Thoracic aorta (tissue), 2 donors: Measurements from ENCODE around the gene TRERF1. TPM values are rescaled to one million over a fixed set of nuclear protein-coding genes. Genes with fewer than 3 reads are reported as not detected.

ENCODE experiments used
- ATAC-seq: fragments of 150-250 bp; one replicate; pipeline ENCODE4 v1.8.0; 2017; ENCODE audit warnings: low read depth; ENCODE audit not compliant: insufficient number of reproducible peaks, low FRiP score
- DNase-seq: peaks from one replicate; pipeline ENCODE4 v3.0.0-alpha.2; 2020; ENCODE audit warnings: low spot score
- H3K27ac ChIP-seq, 2 donors: fragments of 200-600 bp; sonication (generic); 1 replicate in 1 of 2; 2 replicates in 1 of 2; pipeline ENCODE4 v1.5.1; 2016; ENCODE audit warnings: mild to moderate bottlenecking in 2 of 2, moderate library complexity in 2 of 2
- H3K27me3 ChIP-seq: fragments of 200-600 bp; sonication (generic); replicated peaks from 2 replicates; pipeline ENCODE4 v1.6.0; 2016; ENCODE audit warnings: mild to moderate bottlenecking; ENCODE audit not compliant: insufficient read depth
- H3K36me3 ChIP-seq: fragments of 200-600 bp; sonication (generic); one replicate; pipeline ENCODE4 v1.5.1; 2016
- H3K4me1 ChIP-seq, 2 donors: fragments of 200-600 bp; sonication (generic); 1 replicate in 1 of 2; 2 replicates in 1 of 2; pipeline versions ENCODE4 v1.5.1 to v1.6.0; 2016; ENCODE audit warnings: low read depth in 2 of 2, mild to moderate bottlenecking in 1 of 2; ENCODE audit not compliant: control insufficient read depth in 1 of 2
- H3K4me3 ChIP-seq: fragments of 200-600 bp; sonication (generic); 2 replicates; pipeline ENCODE4 v1.5.1; 2016; ENCODE audit warnings: mild to moderate bottlenecking
- H3K9me3 ChIP-seq: fragments of 200-600 bp; sonication (generic); 2 replicates; pipeline ENCODE4 v1.5.1; 2016
- total RNA-seq, 2 donors: library from RNA; depleted of rRNA; stranded (reverse); fragments of >200 nt; gene quantifications; one replicate each; pipeline versions ENCODE4 v1.1.0 to v1.2.3, GENCODE V29; 2016
- TF ChIP-seq, protein P1 (sequence below): fragments of 200-600 bp; sonication (generic); IDR thresholded peaks from one replicate; pipeline ENCODE4 v1.5.1; 2019; ENCODE audit warnings: antibody characterized with exemption

The TRERF1 gene
- total RNA-seq, 2 donors from 2014 or later: 4.6 to 5.0 TPM

DNA sequence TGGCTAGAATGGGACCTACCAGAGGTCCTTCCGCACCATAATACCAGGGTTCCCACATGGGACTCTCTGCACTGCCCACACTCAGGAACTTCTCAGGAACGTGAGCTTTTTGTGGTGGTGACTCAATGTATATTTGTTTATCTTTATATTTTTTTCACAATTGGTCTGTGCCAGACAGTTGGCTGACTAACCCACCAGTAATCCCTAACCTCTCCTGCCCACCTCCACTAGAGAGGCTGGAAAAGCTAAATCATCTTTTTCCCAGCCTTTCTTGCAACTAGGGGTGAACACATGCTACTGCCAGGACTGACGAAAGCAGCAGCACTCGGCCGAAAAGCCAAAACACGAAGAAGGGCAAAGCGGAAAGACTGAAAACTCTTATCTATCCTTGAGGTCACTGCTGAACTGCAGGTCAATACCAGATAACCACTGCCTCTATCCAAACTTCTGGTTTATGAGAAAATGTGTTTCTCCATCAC, 112.9 kb downstream of the TRERF1 start:
- Histone ChIP-seq H3K4me1 (peaks cover 0 to 18% of the 10 kb centered on the region in 2 donors), H3K4me3 (no peak overlapping the region), H3K27ac (peak overlapping the region in 1 of 2 donors; percentile 0), H3K9me3 (no peaks in the 10 kb centered on the region), H3K27me3 (no peaks in the 10 kb centered on the region), H3K36me3 (no peaks in the 10 kb centered on the region)
- DNase-seq: no peak
- TF ChIP-seq, protein P1, sequence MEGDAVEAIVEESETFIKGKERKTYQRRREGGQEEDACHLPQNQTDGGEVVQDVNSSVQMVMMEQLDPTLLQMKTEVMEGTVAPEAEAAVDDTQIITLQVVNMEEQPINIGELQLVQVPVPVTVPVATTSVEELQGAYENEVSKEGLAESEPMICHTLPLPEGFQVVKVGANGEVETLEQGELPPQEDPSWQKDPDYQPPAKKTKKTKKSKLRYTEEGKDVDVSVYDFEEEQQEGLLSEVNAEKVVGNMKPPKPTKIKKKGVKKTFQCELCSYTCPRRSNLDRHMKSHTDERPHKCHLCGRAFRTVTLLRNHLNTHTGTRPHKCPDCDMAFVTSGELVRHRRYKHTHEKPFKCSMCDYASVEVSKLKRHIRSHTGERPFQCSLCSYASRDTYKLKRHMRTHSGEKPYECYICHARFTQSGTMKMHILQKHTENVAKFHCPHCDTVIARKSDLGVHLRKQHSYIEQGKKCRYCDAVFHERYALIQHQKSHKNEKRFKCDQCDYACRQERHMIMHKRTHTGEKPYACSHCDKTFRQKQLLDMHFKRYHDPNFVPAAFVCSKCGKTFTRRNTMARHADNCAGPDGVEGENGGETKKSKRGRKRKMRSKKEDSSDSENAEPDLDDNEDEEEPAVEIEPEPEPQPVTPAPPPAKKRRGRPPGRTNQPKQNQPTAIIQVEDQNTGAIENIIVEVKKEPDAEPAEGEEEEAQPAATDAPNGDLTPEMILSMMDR: no peak
- peak; percentile 82 for ATAC-seq

DNA sequence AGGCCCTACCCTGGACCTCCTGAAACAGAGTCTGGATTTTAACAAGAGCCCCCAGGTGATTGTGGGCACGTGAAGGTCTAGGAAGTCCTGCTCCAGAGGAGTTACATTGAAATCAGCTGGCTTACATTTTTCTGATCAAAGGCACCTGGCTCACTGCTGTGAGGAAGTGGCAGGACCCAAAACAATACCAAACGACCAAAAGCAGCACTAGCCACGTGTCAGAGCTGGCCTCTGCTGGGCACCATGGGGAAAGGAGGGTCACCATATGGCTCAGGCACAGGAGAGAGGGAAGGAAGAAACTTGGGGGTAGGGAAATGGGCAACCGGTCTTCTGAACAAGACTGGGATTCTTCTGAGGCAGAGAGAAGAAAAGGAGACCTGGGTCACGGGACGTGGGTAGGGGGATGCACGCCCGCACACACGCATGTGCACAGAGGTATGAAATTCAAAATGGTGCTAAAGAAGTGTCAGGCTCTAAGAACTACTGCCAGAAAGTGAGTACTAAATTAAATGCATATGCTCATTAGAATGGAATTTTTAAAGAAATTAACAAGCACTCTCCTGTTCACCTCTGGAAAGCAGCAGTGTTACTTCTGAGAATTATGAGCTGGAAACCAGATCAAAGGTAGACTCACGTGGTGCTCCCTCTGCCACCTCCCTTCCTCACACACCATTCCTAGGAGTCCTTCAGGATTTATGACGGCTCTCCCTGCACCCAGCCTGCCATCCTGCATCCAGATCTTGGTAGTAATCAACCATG, 113.6 kb downstream of the TRERF1 start:
- Histone ChIP-seq H3K27ac (peak overlapping the region in 1 of 2 donors; percentile 0), H3K4me1 (peaks cover 0 to 18% of the 10 kb centered on the region in 2 donors), H3K27me3 (no peaks in the 10 kb centered on the region), H3K4me3 (no peak overlapping the region), H3K9me3 (no peaks in the 10 kb centered on the region), H3K36me3 (no peaks in the 10 kb centered on the region)
- ATAC-seq: no peak
- DNase-seq: no peak
- TF ChIP-seq, protein P1: no peak

DNA sequence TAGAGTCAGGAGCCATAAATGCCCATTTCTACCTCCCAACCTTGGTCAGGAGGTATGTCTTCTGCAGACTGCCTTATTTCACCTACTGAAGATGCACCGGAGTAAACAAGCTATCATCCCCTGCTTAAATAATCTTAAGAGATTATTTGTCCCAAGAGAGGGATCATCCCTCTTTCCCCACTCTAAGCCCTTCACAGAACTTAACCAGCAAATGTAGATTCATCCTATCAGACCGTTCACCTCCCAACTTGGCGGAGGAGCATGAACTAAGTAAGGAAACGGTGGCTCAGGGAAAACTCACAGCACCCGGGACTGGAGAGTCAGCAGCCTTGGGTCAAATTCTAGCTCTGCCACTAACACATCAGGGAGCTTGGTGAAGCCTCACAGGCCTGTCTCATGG, 115.3 kb downstream of the TRERF1 start:
- TF ChIP-seq, protein P1: no peak
- no peak for ATAC-seq
- no peaks in the 10 kb centered on the region for H3K36me3 ChIP-seq

DNA sequence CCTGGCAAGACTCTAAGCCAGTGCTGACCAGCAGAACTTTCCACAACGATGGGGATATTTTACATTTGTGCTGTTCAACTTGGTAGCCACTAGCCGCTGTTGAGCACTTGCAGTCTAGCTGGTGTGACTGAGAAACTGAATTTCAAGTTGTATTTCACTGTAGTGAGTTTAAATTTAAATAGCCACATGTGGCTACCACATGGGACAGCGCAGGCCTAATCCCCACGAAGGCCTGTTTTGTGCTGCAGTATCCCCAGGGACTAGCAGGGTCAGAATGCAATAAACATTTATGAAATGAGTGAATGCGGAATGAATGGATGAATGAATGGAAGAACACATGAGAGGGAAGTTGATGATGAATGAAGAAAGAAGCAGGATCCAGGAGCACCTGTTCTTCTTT, 115.8 kb downstream of the TRERF1 start:
- Histone ChIP-seq H3K27ac (no peak overlapping the region), H3K4me1 (peaks cover 0 to 18% of the 10 kb centered on the region in 2 donors), H3K36me3 (no peaks in the 10 kb centered on the region), H3K4me3 (no peak overlapping the region), H3K27me3 (no peaks in the 10 kb centered on the region), H3K9me3 (no peaks in the 10 kb centered on the region)
- ATAC-seq (no peak), DNase-seq (no peak)
- TF ChIP-seq, protein P1: no peak

More for the DNA sequence above, 115.3 kb downstream of the TRERF1 start:
- no peak for DNase-seq
- H3K27ac ChIP-seq: no peak overlapping the region
- H3K9me3 ChIP-seq: no peaks in the 10 kb centered on the region
- H3K4me3 ChIP-seq: no peak overlapping the region
- H3K4me1 ChIP-seq: peaks cover 0 to 18% of the 10 kb centered on the region in 2 donors
- no peaks in the 10 kb centered on the region for H3K27me3 ChIP-seq

DNA sequence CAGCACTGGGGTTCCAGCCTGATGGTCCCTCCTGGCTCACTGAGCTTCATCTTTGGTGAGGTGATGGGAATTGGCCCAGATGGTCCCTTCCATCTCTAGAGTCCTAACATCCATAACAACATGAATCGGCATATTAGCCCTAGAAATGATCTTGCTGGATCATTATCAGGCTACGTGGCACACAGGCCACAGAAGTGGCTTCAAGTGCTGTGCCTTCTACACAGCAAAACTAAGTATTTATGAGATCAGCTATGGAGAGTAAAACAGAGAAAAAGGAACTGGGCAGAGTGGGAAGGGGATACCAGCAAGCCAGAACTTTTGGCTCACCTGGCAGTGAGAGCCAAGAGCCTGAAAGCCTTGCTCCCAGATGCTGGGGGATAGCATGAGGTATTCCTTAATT, 116.9 kb downstream of the TRERF1 start:
- no peak for ATAC-seq
- TF ChIP-seq, protein P1: no peak

More for the DNA sequence above, 116.9 kb downstream of the TRERF1 start:
- Histone ChIP-seq H3K4me3 (no peak overlapping the region), H3K27ac (no peak overlapping the region), H3K9me3 (no peaks in the 10 kb centered on the region), H3K27me3 (no peaks in the 10 kb centered on the region), H3K36me3 (no peaks in the 10 kb centered on the region), H3K4me1 (peaks cover 0 to 18% of the 10 kb centered on the region in 2 donors)
- DNase-seq: no peak
